Measurements from ENCODE around the gene PCK1. TPM values are rescaled to one million over a fixed set of nuclear protein-coding genes. Genes with fewer than 3 reads are reported as not detected.

Gene PCK1
- total RNA-seq, 1 donor, result not detected

GRCh38 chr20:57529810-57530209, 31.1 kb upstream of the PCK1 start:
- Histone ChIP-seq H3K36me3 (ENCODE audit: insufficient read depth, low read length) (no peaks in the 10 kb centered on the region), H3K4me1 (ENCODE audit: insufficient read depth, low read length) (no peaks in the 10 kb centered on the region), H3K9me3 (ENCODE audit: low read depth, low read length) (no peaks in the 10 kb centered on the region), H3K27ac (ENCODE audit: low read depth, low read length) (no peak overlapping the region), H3K4me3 (ENCODE audit: insufficient read depth, low read length) (no peak overlapping the region), H4K20me1 (ENCODE audit: insufficient read depth, low read length) (no peaks in the 10 kb centered on the region), H3K27me3 (ENCODE audit: insufficient read depth, low read length) (peaks cover 5% of the 10 kb centered on the region), H3K79me2 (ENCODE audit: insufficient read depth, low read length) (no peaks in the 10 kb centered on the region), H2AFZ (ENCODE audit: low read length) (no peak overlapping the region), H3K4me2 (ENCODE audit: insufficient read depth, low read length) (no peak overlapping the region)
- TF ChIP-seq CTCF (IDR thresholded peaks at IDR 0.05; ENCODE audit: extremely low read depth, low read depth, low read length), result no peak
- DNase-seq (ENCODE audit: insufficient read length, low spot score, missing footprints), result no peak

GRCh38 chr20:57530327-57530981, 30.5 kb upstream of the PCK1 start:
- Histone ChIP-seq H2AFZ (ENCODE audit: low read length) (no peak overlapping the region), H3K4me3 (ENCODE audit: insufficient read depth, low read length) (no peak overlapping the region), H3K27me3 (ENCODE audit: insufficient read depth, low read length) (peaks cover 5% of the 10 kb centered on the region), H3K4me1 (ENCODE audit: insufficient read depth, low read length) (no peaks in the 10 kb centered on the region), H3K27ac (ENCODE audit: low read depth, low read length) (no peak overlapping the region), H3K36me3 (ENCODE audit: insufficient read depth, low read length) (no peaks in the 10 kb centered on the region), H3K4me2 (ENCODE audit: insufficient read depth, low read length) (no peak overlapping the region), H4K20me1 (ENCODE audit: insufficient read depth, low read length) (no peaks in the 10 kb centered on the region), H3K79me2 (ENCODE audit: insufficient read depth, low read length) (no peaks in the 10 kb centered on the region), H3K9me3 (ENCODE audit: low read depth, low read length) (no peaks in the 10 kb centered on the region)
- no peak for DNase-seq (ENCODE audit: insufficient read length, low spot score, missing footprints)
- TF ChIP-seq CTCF (IDR thresholded peaks at IDR 0.05; ENCODE audit: extremely low read depth, low read depth, low read length), result no peak

- H3K4me2 ChIP-seq (ENCODE audit: insufficient read depth, low read length), result no peak overlapping the region
- no peaks in the 10 kb centered on the region for H3K9me3 ChIP-seq (ENCODE audit: low read depth, low read length)
- H4K20me1 ChIP-seq (ENCODE audit: insufficient read depth, low read length), result no peaks in the 10 kb centered on the region
- DNase-seq (ENCODE audit: insufficient read length, low spot score, missing footprints), result no peak
- H3K27me3 ChIP-seq (ENCODE audit: insufficient read depth, low read length), result peaks cover 5% of the 10 kb centered on the region
- H3K36me3 ChIP-seq (ENCODE audit: insufficient read depth, low read length), result no peaks in the 10 kb centered on the region
- TF ChIP-seq CTCF (IDR thresholded peaks at IDR 0.05; ENCODE audit: extremely low read depth, low read depth, low read length), result no peak
- no peak overlapping the region for H3K4me3 ChIP-seq (ENCODE audit: insufficient read depth, low read length)
- H3K4me1 ChIP-seq (ENCODE audit: insufficient read depth, low read length), result no peaks in the 10 kb centered on the region
- no peak overlapping the region for H3K27ac ChIP-seq (ENCODE audit: low read depth, low read length)
- H3K79me2 ChIP-seq (ENCODE audit: insufficient read depth, low read length), result no peaks in the 10 kb centered on the region
- H2AFZ ChIP-seq (ENCODE audit: low read length), result no peak overlapping the region
Measured at GRCh38 chr20:57532104-57532503, 28.8 kb upstream of the PCK1 start.

GRCh38 chr20:57535297-57535696, 25.6 kb upstream of the PCK1 start:
- Histone ChIP-seq H4K20me1 (ENCODE audit: insufficient read depth, low read length) (no peaks in the 10 kb centered on the region), H3K4me3 (ENCODE audit: insufficient read depth, low read length) (no peak overlapping the region), H3K9me3 (ENCODE audit: low read depth, low read length) (no peaks in the 10 kb centered on the region), H3K4me2 (ENCODE audit: insufficient read depth, low read length) (no peak overlapping the region), H3K27me3 (ENCODE audit: insufficient read depth, low read length) (peaks cover 3% of the 10 kb centered on the region), H3K36me3 (ENCODE audit: insufficient read depth, low read length) (no peaks in the 10 kb centered on the region), H3K4me1 (ENCODE audit: insufficient read depth, low read length) (no peaks in the 10 kb centered on the region), H3K79me2 (ENCODE audit: insufficient read depth, low read length) (no peaks in the 10 kb centered on the region), H3K27ac (ENCODE audit: low read depth, low read length) (no peak overlapping the region), H2AFZ (ENCODE audit: low read length) (no peak overlapping the region)
- no peak for TF ChIP-seq CTCF (IDR thresholded peaks at IDR 0.05; ENCODE audit: extremely low read depth, low read depth, low read length)
- no peak for DNase-seq (ENCODE audit: insufficient read length, low spot score, missing footprints)
